ENCODE data around the gene SAA1. TPM values are rescaled to one million over a fixed set of nuclear protein-coding genes. Genes with fewer than 3 reads are reported as not detected.
"Not testable (repeated sequence)": the region's sequence is repeated elsewhere in the genome, so short reads cannot be mapped to it uniquely, and the experiment has no call there.

SAA1 gene
- total RNA-seq, 4 donors from 2014 or later = 16.8 to 44.3 (median 32.7) TPM

DNA sequence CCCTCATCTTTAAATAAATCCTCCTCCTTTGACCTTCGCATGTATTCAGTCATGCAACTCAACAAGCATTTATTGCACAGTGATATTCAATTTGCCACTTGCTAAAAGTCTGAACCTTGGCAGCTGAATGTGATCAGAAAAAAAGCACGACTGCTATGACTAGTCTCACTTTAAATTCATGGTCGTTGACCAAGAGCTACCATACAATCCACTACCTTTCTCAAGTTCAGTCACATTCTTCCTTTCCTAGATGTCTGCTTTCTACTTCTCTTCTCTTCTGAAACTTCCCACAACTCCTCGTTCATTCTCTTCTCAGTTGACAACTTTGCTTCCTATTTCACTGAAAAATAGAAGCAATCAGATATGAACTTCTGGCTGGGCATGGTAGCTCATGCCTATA, 2.0 kb upstream of the SAA1 start:
- 77 to 89% methylated on average over 4 of the region's 4 CpGs for WGBS, 2 donors
- no peak for TF ChIP-seq POLR2A (IDR thresholded peaks at IDR 0.05)
- TF ChIP-seq, protein P1, sequence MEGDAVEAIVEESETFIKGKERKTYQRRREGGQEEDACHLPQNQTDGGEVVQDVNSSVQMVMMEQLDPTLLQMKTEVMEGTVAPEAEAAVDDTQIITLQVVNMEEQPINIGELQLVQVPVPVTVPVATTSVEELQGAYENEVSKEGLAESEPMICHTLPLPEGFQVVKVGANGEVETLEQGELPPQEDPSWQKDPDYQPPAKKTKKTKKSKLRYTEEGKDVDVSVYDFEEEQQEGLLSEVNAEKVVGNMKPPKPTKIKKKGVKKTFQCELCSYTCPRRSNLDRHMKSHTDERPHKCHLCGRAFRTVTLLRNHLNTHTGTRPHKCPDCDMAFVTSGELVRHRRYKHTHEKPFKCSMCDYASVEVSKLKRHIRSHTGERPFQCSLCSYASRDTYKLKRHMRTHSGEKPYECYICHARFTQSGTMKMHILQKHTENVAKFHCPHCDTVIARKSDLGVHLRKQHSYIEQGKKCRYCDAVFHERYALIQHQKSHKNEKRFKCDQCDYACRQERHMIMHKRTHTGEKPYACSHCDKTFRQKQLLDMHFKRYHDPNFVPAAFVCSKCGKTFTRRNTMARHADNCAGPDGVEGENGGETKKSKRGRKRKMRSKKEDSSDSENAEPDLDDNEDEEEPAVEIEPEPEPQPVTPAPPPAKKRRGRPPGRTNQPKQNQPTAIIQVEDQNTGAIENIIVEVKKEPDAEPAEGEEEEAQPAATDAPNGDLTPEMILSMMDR (IDR thresholded peaks at IDR 0.05) = no peak
- H3K4me3 ChIP-seq (ENCODE audit: low read depth, poor library complexity, severe bottlenecking) = no peak overlapping the region
- no peak for DNase-seq (ENCODE audit: low spot score in 2 of 2)
- intact Hi-C loops (cut with DNase I; ENCODE audit: low total_unique reads) = no loop called here

GRCh38 chr11:18264677-18265555, 1.1 kb upstream of the SAA1 start:
- no peak for DNase-seq (ENCODE audit: low spot score in 2 of 2)
- 63 to 71% methylated on average over 1 of the region's 1 CpG for WGBS, 2 donors
- no peak overlapping the region for H3K4me3 ChIP-seq (ENCODE audit: low read depth, poor library complexity, severe bottlenecking)
- intact Hi-C loops (cut with DNase I; ENCODE audit: low total_unique reads) = no loop called here
- no peak for TF ChIP-seq POLR2A (IDR thresholded peaks at IDR 0.05)
- TF ChIP-seq, protein P1 (IDR thresholded peaks at IDR 0.05) = no peak

DNA sequence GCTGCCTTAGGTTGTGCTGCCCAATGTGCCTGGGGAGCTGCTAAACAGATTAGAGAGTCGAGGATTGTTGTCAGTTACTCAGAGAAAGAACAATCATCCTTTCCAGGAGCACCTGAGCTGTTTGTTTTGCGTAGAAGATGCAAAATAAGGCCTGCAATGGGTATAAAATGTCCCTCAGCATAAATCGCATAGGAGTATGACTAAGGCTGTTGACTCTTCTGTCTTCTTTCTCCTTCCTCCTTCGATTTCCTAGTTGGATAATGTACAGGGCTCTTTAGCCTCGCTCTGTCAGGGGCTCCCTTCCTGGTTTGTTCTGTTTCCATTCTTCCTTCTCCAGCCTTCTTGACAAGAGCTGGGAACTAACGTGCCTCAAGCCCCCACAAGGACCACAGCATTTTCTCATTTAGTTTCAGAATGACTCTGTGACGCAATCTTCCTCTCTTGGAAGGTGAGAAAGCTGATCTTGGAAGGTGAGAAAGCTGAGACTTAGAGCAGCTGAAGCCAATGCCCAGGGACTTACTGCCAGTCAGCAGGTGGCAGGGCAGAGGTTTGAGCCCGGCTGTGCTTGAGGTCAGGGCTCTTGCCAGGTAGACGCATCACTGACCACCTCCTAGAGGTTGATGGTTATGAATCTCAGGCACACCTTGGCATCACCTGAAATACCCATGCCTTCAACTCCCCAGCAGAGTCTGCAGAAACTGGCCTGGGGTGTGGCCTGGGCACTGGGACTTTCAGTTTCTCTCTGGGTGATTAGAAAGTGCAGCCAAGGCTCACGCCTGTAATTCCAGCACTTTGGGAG, 1.5 kb downstream of the SAA1 start:
- H3K4me3 ChIP-seq (ENCODE audit: low read depth, poor library complexity, severe bottlenecking); DNase-seq (ENCODE audit: low spot score in 2 of 2); intact Hi-C loops (cut with DNase I; ENCODE audit: low total_unique reads): not testable (repeated sequence)
- 61 to 86% methylated on average over 2 to 6 of the region's 10 CpGs for WGBS, 2 donors

GRCh38 chr11:18269252-18269651, 3.2 kb downstream of the SAA1 start:
- H3K4me3 ChIP-seq (ENCODE audit: low read depth, poor library complexity, severe bottlenecking); intact Hi-C loops (cut with DNase I; ENCODE audit: low total_unique reads); DNase-seq (ENCODE audit: low spot score in 2 of 2): not testable (repeated sequence)
- WGBS, 2 donors = 79% methylated on average over 3 of the region's 5 CpGs; no CpG with 5 or more reads in 1 of the 2 donors

- intact Hi-C loops (cut with DNase I; ENCODE audit: low total_unique reads) = no loop called here
- WGBS, 2 donors = 71 to 85% methylated on average over 3 to 4 of the region's 4 CpGs
- no peak overlapping the region for H3K4me3 ChIP-seq (ENCODE audit: low read depth, poor library complexity, severe bottlenecking)
- TF ChIP-seq, protein P1 (IDR thresholded peaks at IDR 0.05) = no peak
- no peak for TF ChIP-seq POLR2A (IDR thresholded peaks at IDR 0.05)
- no peak for DNase-seq (ENCODE audit: low spot score in 2 of 2)
Measured at GRCh38 chr11:18270102-18270501, 4.0 kb downstream of the SAA1 start.

DNA sequence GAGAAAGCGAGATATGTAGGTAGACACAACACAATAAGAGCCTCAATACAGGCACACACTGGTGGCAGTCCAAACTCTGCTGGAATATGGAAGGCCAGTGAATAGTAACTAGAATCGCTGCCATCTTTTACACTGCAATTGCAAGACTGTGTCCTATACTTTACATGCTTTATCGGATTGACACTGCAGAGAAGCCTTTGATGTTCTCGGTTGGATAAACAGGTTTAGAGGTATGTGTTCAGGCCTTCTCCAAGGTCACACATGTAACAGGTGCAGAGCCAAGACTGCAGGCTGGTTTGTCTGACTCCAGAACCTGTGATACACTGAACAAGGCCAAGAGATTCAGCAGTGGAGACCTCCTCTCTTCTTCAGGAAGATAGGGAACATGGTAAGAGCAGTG, 5.1 kb downstream of the SAA1 start:
- H3K4me3 ChIP-seq (ENCODE audit: low read depth, poor library complexity, severe bottlenecking) = no peak overlapping the region
- TF ChIP-seq, protein P1 (IDR thresholded peaks at IDR 0.05) = no peak
- TF ChIP-seq POLR2A (IDR thresholded peaks at IDR 0.05) = no peak
- intact Hi-C loops (cut with DNase I; ENCODE audit: low total_unique reads) = no loop called here
- DNase-seq (ENCODE audit: low spot score in 2 of 2) = no peak
- WGBS, 2 donors = 70 to 77% methylated on average over 4 of the region's 4 CpGs
